H9 (cell line): Measurements from ENCODE around the gene GARIN1A. TPM values are rescaled to one million over a fixed set of nuclear protein-coding genes. Genes with fewer than 3 reads are reported as not detected.

Experiments used
- DNase-seq: peaks from one replicate; pipeline ENCODE4 v3.0.0-alpha.2; 2017
- H2AFZ ChIP-seq: one replicate; pipeline ENCODE4 v1.6.1; 2013; ENCODE audit warnings: mild to moderate bottlenecking, low read length, control low read depth, moderate library complexity
- H2AK5ac ChIP-seq: 2 replicates; pipeline ENCODE4 v1.6.1; 2013; ENCODE audit warnings: low read length, control low read depth, mixed read lengths; ENCODE audit not compliant: insufficient read length
- H2BK120ac ChIP-seq: one replicate; pipeline ENCODE4 v1.6.1; 2013; ENCODE audit warnings: low read depth, mild to moderate bottlenecking, low read length, control low read depth, inconsistent platforms; ENCODE audit not compliant: poor library complexity, severe bottlenecking
- H2BK12ac ChIP-seq: 2 replicates; pipeline ENCODE4 v1.6.1; 2013; ENCODE audit warnings: low read length, control low read depth, mixed read lengths, low read depth; ENCODE audit not compliant: insufficient read length
- H2BK15ac ChIP-seq: 2 replicates; pipeline ENCODE4 v1.6.1; 2013; ENCODE audit warnings: low read depth, low read length, control low read depth
- H2BK20ac ChIP-seq: one replicate; pipeline ENCODE4 v1.6.1; 2013; ENCODE audit warnings: low read depth, mild to moderate bottlenecking, low read length, control low read depth, inconsistent platforms; ENCODE audit not compliant: poor library complexity, severe bottlenecking
- H2BK5ac ChIP-seq: 2 replicates; pipeline ENCODE4 v1.6.1; 2013; ENCODE audit warnings: low read length, control low read depth, mixed read lengths; ENCODE audit not compliant: insufficient read length
- H3K14ac ChIP-seq: 2 replicates; pipeline ENCODE4 v1.6.1; 2013; ENCODE audit warnings: low read length, control low read depth; ENCODE audit not compliant: insufficient read depth
- H3K18ac ChIP-seq: 2 replicates; pipeline ENCODE4 v1.6.1; 2013; ENCODE audit warnings: low read depth, mild to moderate bottlenecking, mixed read lengths, low read length, control low read depth; ENCODE audit not compliant: insufficient read length
- H3K23ac ChIP-seq: 2 replicates; pipeline ENCODE4 v1.6.1; 2013; ENCODE audit warnings: low read length, control low read depth, mixed read lengths, low read depth; ENCODE audit not compliant: insufficient read length
- H3K23me2 ChIP-seq: 2 replicates; pipeline ENCODE4 v1.6.1; 2013; ENCODE audit warnings: low read depth, mild to moderate bottlenecking, mixed read lengths, low read length, control low read depth; ENCODE audit not compliant: insufficient read length, poor library complexity, severe bottlenecking
- H3K27ac ChIP-seq: 2 replicates; pipeline ENCODE4 v1.5.1; 2013; ENCODE audit warnings: low read length, control low read depth, mixed read lengths, low read depth; ENCODE audit not compliant: insufficient read length
- H3K27me3 ChIP-seq: 2 replicates; pipeline ENCODE4 v1.6.1; 2013; ENCODE audit warnings: low read length, control low read depth, inconsistent platforms; ENCODE audit not compliant: insufficient read depth
- H3K4ac ChIP-seq: 2 replicates; pipeline ENCODE4 v1.6.1; 2013; ENCODE audit warnings: low read depth, mild to moderate bottlenecking, control low read depth, inconsistent platforms, low read length, moderate library complexity
- H3K4me1 ChIP-seq: 2 replicates; pipeline ENCODE4 v1.6.1; 2013; ENCODE audit warnings: low read length, control low read depth, inconsistent platforms; ENCODE audit not compliant: insufficient read depth
- H3K4me2 ChIP-seq: 2 replicates; pipeline ENCODE4 v1.6.1; 2013; ENCODE audit warnings: low read length, control low read depth, mixed read lengths; ENCODE audit not compliant: insufficient read length, insufficient read depth
- H3K56ac ChIP-seq: 2 replicates; pipeline ENCODE4 v1.6.1; 2013; ENCODE audit warnings: low read depth, mild to moderate bottlenecking, mixed read lengths, low read length, control low read depth; ENCODE audit not compliant: insufficient read length
- H3K79me1 ChIP-seq: 2 replicates; pipeline ENCODE4 v1.6.1; 2013; ENCODE audit warnings: low read depth, mild to moderate bottlenecking, moderate library complexity, low read length, control low read depth, inconsistent platforms; ENCODE audit not compliant: insufficient read depth, poor library complexity, severe bottlenecking
- H3K79me2 ChIP-seq: 2 replicates; pipeline ENCODE4 v1.6.1; 2013; ENCODE audit warnings: low read length, control low read depth, inconsistent platforms; ENCODE audit not compliant: insufficient read depth
- H3K9ac ChIP-seq: 2 replicates; pipeline ENCODE4 v1.6.1; 2013; ENCODE audit warnings: low read length, control low read depth, mixed read lengths; ENCODE audit not compliant: insufficient read length; ENCODE audit errors: extremely low read depth
- H3K9me3 ChIP-seq: one replicate; pipeline ENCODE4 v1.6.1; 2013; ENCODE audit warnings: low read depth, low read length, inconsistent platforms; ENCODE audit not compliant: control insufficient read depth
- H3T11ph ChIP-seq: one replicate; pipeline ENCODE4 v1.6.1; 2013; ENCODE audit warnings: mild to moderate bottlenecking, low read length, control low read depth, inconsistent platforms
- H4K20me1 ChIP-seq: one replicate; pipeline ENCODE4 v1.6.1; 2013; ENCODE audit not compliant: control insufficient read depth, insufficient read length, insufficient read depth
- H4K5ac ChIP-seq: 2 replicates; pipeline ENCODE4 v1.6.1; 2013; ENCODE audit warnings: low read depth, mild to moderate bottlenecking, mixed read lengths, low read length, control low read depth; ENCODE audit not compliant: insufficient read length
- H4K8ac ChIP-seq: replicated peaks from 2 replicates; pipeline ENCODE4 v1.6.1; 2013; ENCODE audit warnings: low read length, control low read depth, mixed read lengths, low read depth; ENCODE audit not compliant: insufficient read length
- H4K91ac ChIP-seq: 2 replicates; pipeline ENCODE4 v1.6.1; 2013; ENCODE audit warnings: low read depth, mild to moderate bottlenecking, moderate library complexity, mixed read lengths, low read length, control low read depth; ENCODE audit not compliant: insufficient read length
- H3K27ac Mint-ChIP-seq, 3 experiments: 2 replicates in 2 of 3; 3 replicates in 1 of 3; pipeline ENCODE4 v1.8.0; 2020 to 2021; ENCODE audit warnings: mixed read lengths in 3 of 3, mild to moderate bottlenecking in 1 of 3, moderate library complexity in 1 of 3
- H3K27me3 Mint-ChIP-seq: 2 replicates; pipeline ENCODE4 v1.8.0; 2021; ENCODE audit warnings: low read depth, mild to moderate bottlenecking, moderate library complexity, mixed read lengths
- H3K36me3 Mint-ChIP-seq, 3 experiments: 2 replicates in 2 of 3; 3 replicates in 1 of 3; pipeline ENCODE4 v1.8.0; 2020 to 2021; ENCODE audit warnings: low read depth in 3 of 3, mixed read lengths in 3 of 3; ENCODE audit not compliant: insufficient read depth in 1 of 3
- H3K4me1 Mint-ChIP-seq, 2 experiments: 2 replicates each; pipeline ENCODE4 v1.8.0; 2020; ENCODE audit warnings: mixed read lengths in 2 of 2
- H3K4me3 Mint-ChIP-seq, 2 experiments: 2 replicates in 1 of 2; 3 replicates in 1 of 2; pipeline ENCODE4 v1.8.0; 2020 to 2021; ENCODE audit warnings: mild to moderate bottlenecking in 2 of 2, mixed read lengths in 2 of 2, moderate library complexity in 1 of 2
- H3K9me3 Mint-ChIP-seq, 2 experiments: 2 replicates in 1 of 2; 3 replicates in 1 of 2; pipeline ENCODE4 v1.8.0; 2020; ENCODE audit warnings: mild to moderate bottlenecking in 2 of 2, mixed read lengths in 2 of 2, moderate library complexity in 1 of 2
- CTCF ChIP-seq: fragments of 200-600 bp; sonication (generic); conservative IDR thresholded peaks from 3 replicates; pipeline ENCODE4 v1.8.0; 2021; ENCODE audit warnings: antibody characterized with exemption, mild to moderate bottlenecking
- total RNA-seq: library from RNA; stranded (reverse); gene quantifications from 2 replicates; pipeline ENCODE4 v1.2.1, GENCODE V29; 2021

The GARIN1A gene
- total RNA-seq, 1 experiment from 2014 or later, result 0.98 TPM

- Histone ChIP-seq H3T11ph (no peak overlapping the region), H2AFZ (no peak overlapping the region), H2BK120ac (no peak overlapping the region), H2AK5ac (no peak overlapping the region), H3K9me3 (no peaks in the 10 kb centered on the region), H4K5ac (no peak overlapping the region), H3K14ac (no peak overlapping the region), H2BK15ac (no peak overlapping the region), H3K27ac (no peak overlapping the region), H3K4ac (no peak overlapping the region), H3K18ac (no peak overlapping the region), H3K27me3 (no peaks in the 10 kb centered on the region), H4K8ac (no peak overlapping the region), H3K56ac (no peak overlapping the region), H3K23me2 (no peaks in the 10 kb centered on the region), H3K4me2 (no peak overlapping the region), H3K4me1 (no peaks in the 10 kb centered on the region), H3K79me1 (no peaks in the 10 kb centered on the region), H3K9ac (no peak overlapping the region), H2BK20ac (no peak overlapping the region), H4K91ac (no peak overlapping the region), H2BK12ac (no peak overlapping the region), H3K79me2 (no peaks in the 10 kb centered on the region), H4K20me1 (no peaks in the 10 kb centered on the region), H2BK5ac (no peak overlapping the region), H3K23ac (no peak overlapping the region)
- Mint-ChIP-seq H3K36me3 (no peaks in the 10 kb centered on the region), H3K4me1 (peaks cover 0 to 3% of the 10 kb centered on the region in 2 experiments; a peak in 2 of 4 replicates), H3K4me3 (no peak overlapping the region), H3K9me3 (no peaks in the 10 kb centered on the region), H3K27ac (no peak overlapping the region), H3K27me3 (no peaks in the 10 kb centered on the region)
- DNase-seq, result no peak
- no peak for TF ChIP-seq CTCF
These were observed 49.3 kb downstream of the GARIN1A start for GRCh38 chr7:128721376-128721775.

Other genes with a start within 250 kb of the GARIN1A start
- gene HILPDA, start 216.4 kb upstream of the GARIN1A start, total RNA-seq, result 23.1 and 23.3 TPM in 2 replicates
- gene METTL2B, start 195.5 kb upstream of the GARIN1A start, total RNA-seq, result 44.3 and 49.6 TPM in 2 replicates
- gene CALU, start 67.1 kb downstream of the GARIN1A start, total RNA-seq, result 168 TPM in 2 replicates
- gene OPN1SW, start 103.5 kb downstream of the GARIN1A start, total RNA-seq, result not detected in 2 replicates
- gene CCDC136, start 119.7 kb downstream of the GARIN1A start, total RNA-seq, result 28.7 and 31.1 TPM in 2 replicates
- gene FLNC, start 158.1 kb downstream of the GARIN1A start, total RNA-seq, result 12.2 and 12.5 TPM in 2 replicates
- gene ATP6V1F, start 190.6 kb downstream of the GARIN1A start, total RNA-seq, result 115 and 117 TPM in 2 replicates
- 4.8 and 5.3 TPM in 2 replicates for gene KCP, start 238.4 kb downstream of the GARIN1A start, total RNA-seq